GM10266 (cell line): ENCODE data around the gene RPL29.

Experiments
- DNase-seq: peaks from one replicate; pipeline ENCODE4 v3.0.0; 2012; ENCODE audit errors: extremely low spot score
- CTCF ChIP-seq: IDR thresholded peaks from 2 replicates; pipeline ENCODE4 v1.5.1; 2012; ENCODE audit warnings: mild to moderate bottlenecking, low read depth; ENCODE audit not compliant: control insufficient read depth, insufficient read depth; ENCODE audit errors: missing control alignments

RPL29 gene

GRCh38 chr3:52013802-52014598, 18.3 kb upstream of the RPL29 start:
- no peak for DNase-seq
- TF ChIP-seq CTCF, result no peak

- no peak for TF ChIP-seq CTCF
Observed at GRCh38 chr3:52012699-52013098, 17.0 kb upstream of the RPL29 start.

GRCh38 chr3:52010431-52010830, 14.7 kb upstream of the RPL29 start:
- no peak for TF ChIP-seq CTCF
- DNase-seq, result no peak

More at GRCh38 chr3:52012699-52013098, 17.0 kb upstream of the RPL29 start:
- no peak for DNase-seq

- TF ChIP-seq CTCF, result no peak
- DNase-seq, result no peak
Observed at GRCh38 chr3:52007291-52007690, 11.6 kb upstream of the RPL29 start.

- TF ChIP-seq CTCF, result no peak
- no peak for DNase-seq
Observed at GRCh38 chr3:52006820-52007133, 11.1 kb upstream of the RPL29 start.

GRCh38 chr3:52006017-52006819, 10.5 kb upstream of the RPL29 start:
- no peak for TF ChIP-seq CTCF
- no peak for DNase-seq

- DNase-seq, result no peak
- no peak for TF ChIP-seq CTCF
Observed at GRCh38 chr3:52005571-52005986, 9.9 kb upstream of the RPL29 start.
